HCT116 (cell line): ENCODE measurements around the gene LILRB3. TPM values are rescaled to one million over a fixed set of nuclear protein-coding genes. Genes with fewer than 3 reads are reported as not detected.

ENCODE experiments used
- ATAC-seq: fragments of 200-7000 bp; cut with Tn5 transposase; 2 replicates; pipeline ENCODE4 v1.9.1; 2020; ENCODE audit warnings: mild to moderate bottlenecking, moderate library complexity
- BruUV-seq: library from RNA; stranded (reverse); fragments of 400-500 nt; replicated peaks from 2 replicates; lab custom pipeline; 2021; lab: Mats Ljungman, UMichigan
- CTCF ChIA-PET: fragments of 300-600 bp; sonication (Branson Sonifier 250); formaldehyde crosslinking; loops from one replicate; lab custom pipeline; 2021; ENCODE audit warnings: antibody characterized with exemption; lab: Charles Lee
- POLR2A ChIA-PET: fragments of 300-600, 350-600 bp; sonication (Branson Sonifier 250); formaldehyde crosslinking; loops from one replicate; lab custom pipeline; 2021; ENCODE audit warnings: antibody characterized with exemption; lab: Charles Lee
- RAD21 ChIA-PET, 2 experiments: fragments of 300-600 bp; sonication (Branson Sonifier 250); formaldehyde crosslinking; loops; one replicate each; lab custom pipeline; 2023; ENCODE audit warnings: low total read pairs in 2 of 2; ENCODE audit not compliant: uncharacterized antibody in 2 of 2, unreplicated experiment in 2 of 2, low non-redundant PET in 1 of 2; lab: Charles Lee
- DNase-seq: peaks from one replicate; pipeline ENCODE4 v3.0.0-alpha.2; 2010; ENCODE audit warnings: low read depth, low spot score
- H2AFZ ChIP-seq: fragments of 200-600 bp; shearing (Covaris generic), sonication (generic); 2 replicates; pipeline ENCODE4 v1.6.1; 2017; ENCODE audit warnings: low read depth, mixed run types, mixed read lengths, antibody characterized with exemption, low read length; ENCODE audit not compliant: poor library complexity, severe bottlenecking
- H3K27ac ChIP-seq: 2 replicates; pipeline ENCODE4 v1.5.1; 2012; ENCODE audit warnings: low read depth, low read length
- H3K27me3 ChIP-seq: fragments of 200-600 bp; sonication (generic); 2 replicates; pipeline ENCODE4 v1.6.1; 2016; ENCODE audit warnings: mixed run types, low read length, mixed read lengths; ENCODE audit not compliant: insufficient read depth
- H3K36me3 ChIP-seq, 2 experiments: fragments of 200-500 bp in 1 of 2; fragments of 200-600 bp in 1 of 2; sonication (Bioruptor generic) in 1 of 2; sonication (generic) in 1 of 2; 2 replicates each; pipeline versions ENCODE4 v1.5.1 to v1.6.1; 2014 to 2016; ENCODE audit warnings: low read length in 2 of 2, inconsistent platforms in 1 of 2, mixed read lengths in 1 of 2, mixed run types in 1 of 2; ENCODE audit not compliant: insufficient read depth in 2 of 2, control insufficient read depth in 1 of 2
- H3K4me1 ChIP-seq, 2 experiments: fragments of 200-600 bp in 1 of 2; sonication (generic) in 1 of 2; 2 replicates each; pipeline versions ENCODE4 v1.5.1 to v1.6.1; 2012 to 2017; ENCODE audit warnings: low read length in 2 of 2, inconsistent platforms in 1 of 2, mild to moderate bottlenecking in 1 of 2, mixed read lengths in 1 of 2, mixed run types in 1 of 2, moderate library complexity in 1 of 2; ENCODE audit not compliant: insufficient read depth in 2 of 2, control insufficient read depth in 1 of 2
- H3K4me2 ChIP-seq: fragments of 200-600 bp; sonication (generic); 2 replicates; pipeline ENCODE4 v1.6.1; 2017; ENCODE audit warnings: mixed run types, low read length, mixed read lengths
- H3K4me3 ChIP-seq, 2 experiments: fragments of 200-600 bp in 1 of 2; sonication (generic) in 1 of 2; replicated peaks in 1 of 2; 2 replicates each; pipeline ENCODE4 v1.5.1; 2011 to 2016; ENCODE audit warnings: low read length in 2 of 2, control low read depth in 1 of 2, low read depth in 1 of 2, mild to moderate bottlenecking in 1 of 2, mixed read lengths in 1 of 2, mixed run types in 1 of 2
- H3K79me2 ChIP-seq: fragments of 200-600 bp; sonication (generic); 2 replicates; pipeline ENCODE4 v1.6.1; 2017; ENCODE audit warnings: mild to moderate bottlenecking, mixed run types, low read length, moderate library complexity, mixed read lengths; ENCODE audit not compliant: insufficient read depth
- H3K9ac ChIP-seq: fragments of 200-600 bp; sonication (generic); 2 replicates; pipeline ENCODE4 v1.6.1; 2016; ENCODE audit warnings: low read length, mixed read lengths
- H3K9me2 ChIP-seq: fragments of 200-600 bp; sonication (generic), shearing (Covaris generic); 2 replicates; pipeline ENCODE4 v1.6.1; 2017; ENCODE audit warnings: mixed run types, mild to moderate bottlenecking, moderate library complexity; ENCODE audit not compliant: insufficient read depth
- H3K9me3 ChIP-seq, 2 experiments: fragments of 200-500 bp in 1 of 2; fragments of 200-600 bp in 1 of 2; sonication (Bioruptor generic) in 1 of 2; sonication (generic) in 1 of 2; 2 replicates each; pipeline ENCODE4 v1.6.1; 2014 to 2017; ENCODE audit warnings: low read length in 2 of 2, mixed read lengths in 2 of 2, inconsistent platforms in 1 of 2, low read depth in 1 of 2, mild to moderate bottlenecking in 1 of 2, mixed run types in 1 of 2, moderate library complexity in 1 of 2; ENCODE audit not compliant: control insufficient read depth in 1 of 2, insufficient read depth in 1 of 2
- H4K20me1 ChIP-seq: fragments of 200-600 bp; sonication (generic), shearing (Covaris generic); 2 replicates; pipeline ENCODE4 v1.6.1; 2017; ENCODE audit warnings: mixed run types, mild to moderate bottlenecking, moderate library complexity; ENCODE audit not compliant: insufficient read depth
- ELF1 ChIP-seq: IDR thresholded peaks from 2 replicates; pipeline ENCODE4 v1.6.1; 2012; ENCODE audit warnings: low read depth, borderline replicate concordance
- JUND ChIP-seq: IDR thresholded peaks from 2 replicates; pipeline ENCODE4 v1.6.1; 2012
- POLR2A ChIP-seq: IDR thresholded peaks from 2 replicates; pipeline ENCODE4 v1.7.0; 2011; ENCODE audit warnings: borderline replicate concordance; ENCODE audit not compliant: insufficient read depth, insufficient read length; ENCODE audit errors: extremely low read depth
- RAD21 ChIP-seq: IDR thresholded peaks from 2 replicates; pipeline ENCODE4 v1.6.1; 2012; ENCODE audit warnings: low read depth, mild to moderate bottlenecking
- TCF7L2 ChIP-seq: IDR thresholded peaks from 2 replicates; pipeline ENCODE4 v1.7.0; 2011; ENCODE audit warnings: borderline replicate concordance, inconsistent platforms; ENCODE audit not compliant: insufficient read depth, insufficient read length; ENCODE audit errors: extremely low read depth
- intact Hi-C: fragments of 100-400 bp; cut with micrococcal nuclease; formaldehyde crosslinking; loops from 2 replicates; pipeline ENCODE4 v1.10.0; 2022
- total RNA-seq: library from RNA; stranded (reverse); gene quantifications from one replicate; pipeline ENCODE4 v1.2.1, GENCODE V29; 2021; ENCODE audit not compliant: unreplicated experiment
- TF ChIP-seq, protein P1 (sequence below): IDR thresholded peaks from 2 replicates; pipeline ENCODE4 v1.6.1; 2011; ENCODE audit warnings: mild to moderate bottlenecking, low read length, moderate library complexity; ENCODE audit not compliant: insufficient replicate concordance; ENCODE audit errors: extremely low read depth

Gene LILRB3
- total RNA-seq, 1 experiment from 2014 or later: 0.12 TPM

DNA sequence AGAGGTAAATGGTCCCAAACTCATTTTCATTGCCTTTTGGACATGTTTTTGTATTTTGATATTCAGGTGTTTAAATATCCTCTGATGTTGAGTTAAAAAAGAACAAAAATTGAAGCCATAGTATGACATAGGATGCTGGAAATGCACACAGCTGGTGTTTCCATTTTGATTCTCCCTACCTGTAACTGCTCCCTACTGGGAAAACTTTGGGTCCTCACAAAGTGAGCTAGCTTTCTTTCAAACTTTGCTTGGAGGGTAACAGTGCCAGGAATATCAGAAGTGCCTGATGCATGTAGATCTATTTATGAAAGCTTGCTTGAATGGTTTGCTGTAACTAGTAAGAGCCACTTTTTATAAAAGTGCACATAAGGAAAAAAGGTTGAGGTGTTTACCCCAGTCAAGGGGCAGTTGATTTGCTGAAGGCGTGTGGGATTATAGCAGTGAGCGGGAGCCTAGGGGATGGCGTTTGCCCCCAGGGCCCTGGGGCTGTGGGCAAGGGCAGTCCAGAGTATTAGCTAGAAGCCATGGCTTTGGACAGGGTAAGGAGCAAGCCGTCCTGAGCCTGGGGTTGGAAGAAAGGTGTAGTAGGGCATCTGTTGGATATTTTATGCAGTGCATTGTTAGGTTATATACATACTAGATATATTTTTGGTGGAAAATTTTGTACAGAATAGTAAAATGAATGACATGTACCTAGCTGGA is 17.9 kb downstream of the LILRB3 start:
- peaks cover 55 to 72% of the 10 kb centered on the region in 2 experiments for H3K36me3 ChIP-seq

More for the DNA sequence above, 17.9 kb downstream of the LILRB3 start:
- POLR2A ChIA-PET: interaction anchor here (1.7 to 2.5 kb wide), 2 partner anchors 11 to 15 kb away, joined by 4 to 16 read pairs; partner anchors contain the start of genes MBOAT7 and TSEN34
- Histone ChIP-seq H3K4me3 (no peak overlapping the region), H3K9me2 (no peaks in the 10 kb centered on the region), H3K27me3 (no peaks in the 10 kb centered on the region), H3K9me3 (no peaks in the 10 kb centered on the region), H4K20me1 (peaks cover 73% of the 10 kb centered on the region; the same call in 1 of the 2 replicates), H3K4me2 (no peak overlapping the region), H3K4me1 (peaks cover 18 to 64% of the 10 kb centered on the region in 2 experiments), H3K27ac (no peak overlapping the region), H2AFZ (no peak overlapping the region), H3K9ac (no peak overlapping the region), H3K79me2 (peaks cover 78% of the 10 kb centered on the region)
- BruUV-seq: no TSS peak
- TF ChIP-seq ELF1: no peak
- TF ChIP-seq POLR2A: no peak
- TF ChIP-seq JUND: no peak
- no peak for TF ChIP-seq TCF7L2
- TF ChIP-seq, protein P1, sequence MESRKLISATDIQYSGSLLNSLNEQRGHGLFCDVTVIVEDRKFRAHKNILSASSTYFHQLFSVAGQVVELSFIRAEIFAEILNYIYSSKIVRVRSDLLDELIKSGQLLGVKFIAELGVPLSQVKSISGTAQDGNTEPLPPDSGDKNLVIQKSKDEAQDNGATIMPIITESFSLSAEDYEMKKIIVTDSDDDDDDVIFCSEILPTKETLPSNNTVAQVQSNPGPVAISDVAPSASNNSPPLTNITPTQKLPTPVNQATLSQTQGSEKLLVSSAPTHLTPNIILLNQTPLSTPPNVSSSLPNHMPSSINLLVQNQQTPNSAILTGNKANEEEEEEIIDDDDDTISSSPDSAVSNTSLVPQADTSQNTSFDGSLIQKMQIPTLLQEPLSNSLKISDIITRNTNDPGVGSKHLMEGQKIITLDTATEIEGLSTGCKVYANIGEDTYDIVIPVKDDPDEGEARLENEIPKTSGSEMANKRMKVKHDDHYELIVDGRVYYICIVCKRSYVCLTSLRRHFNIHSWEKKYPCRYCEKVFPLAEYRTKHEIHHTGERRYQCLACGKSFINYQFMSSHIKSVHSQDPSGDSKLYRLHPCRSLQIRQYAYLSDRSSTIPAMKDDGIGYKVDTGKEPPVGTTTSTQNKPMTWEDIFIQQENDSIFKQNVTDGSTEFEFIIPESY: no peak
- no peak for TF ChIP-seq RAD21
- CTCF ChIA-PET: no interaction called here
- ATAC-seq (no peak), DNase-seq (no peak)
- RAD21 ChIA-PET: no interaction called here
- intact Hi-C loops: no loop called here
